ENCODE results near the gene APOBEC3G. TPM values are rescaled to one million over a fixed set of nuclear protein-coding genes. Genes with fewer than 3 reads are reported as not detected.
A peak's percentile ranks its signal among the peaks of the same experiment; 100 is the strongest.
"Not testable (repeated sequence)": the region's sequence is repeated elsewhere in the genome, so short reads cannot be mapped to it uniquely, and the experiment has no call there.

The APOBEC3G gene
- total and polyA plus RNA-seq, 4 donors: 3.2 to 9.5 (median 5.2) TPM

- H3K27me3 ChIP-seq (ENCODE audit: control insufficient read depth, insufficient read depth, low read length); H3K27ac ChIP-seq (ENCODE audit: low read depth, low read length); H3K9me3 ChIP-seq (ENCODE audit: control insufficient read depth, insufficient read depth, low read length); DNase-seq (ENCODE audit: low read depth in 4 of 6, low spot score in 6 of 6); H3K4me1 ChIP-seq (ENCODE audit: control insufficient read depth, insufficient read depth, low read length); H3K36me3 ChIP-seq (ENCODE audit: control insufficient read depth, insufficient read depth, low read length); H3K4me3 ChIP-seq (ENCODE audit: low read depth, low read length): not testable (repeated sequence)
- WGBS (ENCODE audit: insufficient coverage): 92% methylated on average over 8 of the region's 9 CpGs
Observed at GRCh38 chr22:39066442-39067276, 10.4 kb upstream of the APOBEC3G start.

GRCh38 chr22:39068033-39068785 lies 8.9 kb upstream of the APOBEC3G start:
- no peak overlapping the region for H3K4me3 ChIP-seq (ENCODE audit: low read depth, low read length)
- WGBS (ENCODE audit: insufficient coverage): 67% methylated on average over 9 of the region's 13 CpGs

GRCh38 chr22:39070186-39070585 lies 6.9 kb upstream of the APOBEC3G start:
- H3K27me3 ChIP-seq (ENCODE audit: control insufficient read depth, insufficient read depth, low read length): peaks cover 2% of the 10 kb centered on the region
- 88% methylated on average over 6 of the region's 7 CpGs for WGBS (ENCODE audit: insufficient coverage)
- H3K9me3 ChIP-seq (ENCODE audit: control insufficient read depth, insufficient read depth, low read length): no peaks in the 10 kb centered on the region
- no peaks in the 10 kb centered on the region for H3K36me3 ChIP-seq (ENCODE audit: control insufficient read depth, insufficient read depth, low read length)
- DNase-seq (ENCODE audit: low read depth in 4 of 6, low spot score in 6 of 6): no peak
- no peak overlapping the region for H3K4me3 ChIP-seq (ENCODE audit: low read depth, low read length)
- no peak overlapping the region for H3K27ac ChIP-seq (ENCODE audit: low read depth, low read length)
- H3K4me1 ChIP-seq (ENCODE audit: control insufficient read depth, insufficient read depth, low read length): no peaks in the 10 kb centered on the region

More at GRCh38 chr22:39068033-39068785, 8.9 kb upstream of the APOBEC3G start:
- Histone ChIP-seq H3K9me3 (ENCODE audit: control insufficient read depth, insufficient read depth, low read length) (no peaks in the 10 kb centered on the region), H3K27me3 (ENCODE audit: control insufficient read depth, insufficient read depth, low read length) (peaks cover 2% of the 10 kb centered on the region), H3K36me3 (ENCODE audit: control insufficient read depth, insufficient read depth, low read length) (no peaks in the 10 kb centered on the region), H3K27ac (ENCODE audit: low read depth, low read length) (no peak overlapping the region), H3K4me1 (ENCODE audit: control insufficient read depth, insufficient read depth, low read length) (no peaks in the 10 kb centered on the region)
- DNase-seq (ENCODE audit: low read depth in 4 of 6, low spot score in 6 of 6): no peak

- 89% methylated on average over 6 of the region's 7 CpGs for WGBS (ENCODE audit: insufficient coverage)
- H3K36me3 ChIP-seq (ENCODE audit: control insufficient read depth, insufficient read depth, low read length); H3K27ac ChIP-seq (ENCODE audit: low read depth, low read length); H3K9me3 ChIP-seq (ENCODE audit: control insufficient read depth, insufficient read depth, low read length); H3K4me3 ChIP-seq (ENCODE audit: low read depth, low read length); H3K27me3 ChIP-seq (ENCODE audit: control insufficient read depth, insufficient read depth, low read length); DNase-seq (ENCODE audit: low read depth in 4 of 6, low spot score in 6 of 6); H3K4me1 ChIP-seq (ENCODE audit: control insufficient read depth, insufficient read depth, low read length): not testable (repeated sequence)
Observed at GRCh38 chr22:39072581-39072981, 4.5 kb upstream of the APOBEC3G start.

DNA sequence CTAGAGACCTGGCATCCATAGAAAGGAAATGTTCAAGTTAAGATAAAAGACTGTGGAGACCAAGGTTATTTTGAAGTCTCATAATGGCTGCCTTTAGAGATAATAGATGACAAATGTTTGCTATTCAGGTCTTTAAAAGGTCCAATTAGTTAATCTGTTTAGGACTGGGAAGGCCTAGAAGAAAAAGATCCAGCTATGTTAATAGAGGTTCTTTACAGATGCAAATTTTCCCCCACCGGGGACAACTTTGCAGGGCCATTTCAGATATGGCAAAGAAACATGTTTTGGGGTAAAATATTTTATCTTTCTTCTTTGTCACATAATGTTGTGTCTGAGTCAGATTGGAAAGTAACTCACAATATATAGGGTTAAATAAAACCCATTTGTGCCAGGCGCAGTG lies 3.1 kb upstream of the APOBEC3G start:
- peaks cover 6% of the 10 kb centered on the region for H3K4me1 ChIP-seq (ENCODE audit: control insufficient read depth, insufficient read depth, low read length)
- WGBS (ENCODE audit: insufficient coverage): no CpG with 5 or more reads among the region's 2 CpGs
- no peak overlapping the region for H3K27ac ChIP-seq (ENCODE audit: low read depth, low read length)
- H3K36me3 ChIP-seq (ENCODE audit: control insufficient read depth, insufficient read depth, low read length): no peaks in the 10 kb centered on the region
- DNase-seq (ENCODE audit: low read depth in 4 of 6, low spot score in 6 of 6): peak in 1 of 6 donors; percentile 13
- H3K4me3 ChIP-seq (ENCODE audit: low read depth, low read length): no peak overlapping the region
- H3K9me3 ChIP-seq (ENCODE audit: control insufficient read depth, insufficient read depth, low read length): no peaks in the 10 kb centered on the region
- peaks cover 2% of the 10 kb centered on the region for H3K27me3 ChIP-seq (ENCODE audit: control insufficient read depth, insufficient read depth, low read length)

GRCh38 chr22:39076155-39077025 lies 685 bp upstream of the APOBEC3G start:
- not testable (repeated sequence) for H3K27ac ChIP-seq (ENCODE audit: low read depth, low read length); DNase-seq (ENCODE audit: low read depth in 4 of 6, low spot score in 6 of 6); H3K36me3 ChIP-seq (ENCODE audit: control insufficient read depth, insufficient read depth, low read length); H3K27me3 ChIP-seq (ENCODE audit: control insufficient read depth, insufficient read depth, low read length); H3K4me1 ChIP-seq (ENCODE audit: control insufficient read depth, insufficient read depth, low read length); H3K9me3 ChIP-seq (ENCODE audit: control insufficient read depth, insufficient read depth, low read length); H3K4me3 ChIP-seq (ENCODE audit: low read depth, low read length)
- WGBS (ENCODE audit: insufficient coverage): 45% methylated on average over 9 of the region's 24 CpGs

GRCh38 chr22:39077912-39078311 lies 837 bp downstream of the APOBEC3G start:
- WGBS (ENCODE audit: insufficient coverage): 86% methylated on average over 10 of the region's 12 CpGs
- not testable (repeated sequence) for H3K27me3 ChIP-seq (ENCODE audit: control insufficient read depth, insufficient read depth, low read length); DNase-seq (ENCODE audit: low read depth in 4 of 6, low spot score in 6 of 6); H3K4me1 ChIP-seq (ENCODE audit: control insufficient read depth, insufficient read depth, low read length); H3K4me3 ChIP-seq (ENCODE audit: low read depth, low read length); H3K9me3 ChIP-seq (ENCODE audit: control insufficient read depth, insufficient read depth, low read length); H3K36me3 ChIP-seq (ENCODE audit: control insufficient read depth, insufficient read depth, low read length); H3K27ac ChIP-seq (ENCODE audit: low read depth, low read length)

DNA sequence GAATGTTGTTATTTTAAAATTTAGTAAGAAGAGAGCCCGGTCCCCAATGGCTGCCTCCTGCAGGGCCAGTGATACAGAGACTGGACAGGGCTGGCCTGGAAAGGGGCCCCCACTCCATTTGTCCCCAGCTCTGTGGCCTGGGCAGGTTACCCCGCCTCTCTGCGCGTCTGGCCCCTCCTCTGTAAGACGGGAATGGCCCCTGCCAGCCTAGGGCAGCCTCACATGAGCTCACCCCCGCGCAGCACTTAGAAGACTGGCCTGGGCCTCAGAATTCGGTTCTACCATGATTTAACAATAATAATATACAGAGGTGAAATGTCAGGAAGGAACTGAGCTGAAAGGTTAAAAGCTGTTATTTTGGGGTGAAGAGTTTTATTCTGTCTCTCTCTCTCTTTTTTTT lies 1.3 kb downstream of the APOBEC3G start:
- Histone ChIP-seq H3K27ac (ENCODE audit: low read depth, low read length) (no peak overlapping the region), H3K27me3 (ENCODE audit: control insufficient read depth, insufficient read depth, low read length) (no peaks in the 10 kb centered on the region), H3K4me1 (ENCODE audit: control insufficient read depth, insufficient read depth, low read length) (peaks cover 9% of the 10 kb centered on the region), H3K4me3 (ENCODE audit: low read depth, low read length) (no peak overlapping the region), H3K9me3 (ENCODE audit: control insufficient read depth, insufficient read depth, low read length) (no peaks in the 10 kb centered on the region), H3K36me3 (ENCODE audit: control insufficient read depth, insufficient read depth, low read length) (no peaks in the 10 kb centered on the region)
- WGBS (ENCODE audit: insufficient coverage): 100% methylated on average over 1 of the region's 8 CpGs
- DNase-seq (ENCODE audit: low read depth in 4 of 6, low spot score in 6 of 6): no peak

GRCh38 chr22:39079054-39079637 lies 2.1 kb downstream of the APOBEC3G start:
- not testable (repeated sequence) for H3K27me3 ChIP-seq (ENCODE audit: control insufficient read depth, insufficient read depth, low read length); H3K27ac ChIP-seq (ENCODE audit: low read depth, low read length); H3K36me3 ChIP-seq (ENCODE audit: control insufficient read depth, insufficient read depth, low read length); H3K4me3 ChIP-seq (ENCODE audit: low read depth, low read length); H3K9me3 ChIP-seq (ENCODE audit: control insufficient read depth, insufficient read depth, low read length); DNase-seq (ENCODE audit: low read depth in 4 of 6, low spot score in 6 of 6); H3K4me1 ChIP-seq (ENCODE audit: control insufficient read depth, insufficient read depth, low read length)
- 70% methylated on average over 2 of the region's 24 CpGs for WGBS (ENCODE audit: insufficient coverage)
